ENCODE results near the gene LDLRAD1. TPM values are rescaled to one million over a fixed set of nuclear protein-coding genes. Genes with fewer than 3 reads are reported as not detected.

Gene LDLRAD1
- total RNA-seq, 2 experiments from 2014 or later = not detected

Small RNA genes lying within 50 kb of the gene (microRNA-seq; reads per million reads assigned to microRNA genes)
- 4.5 reads per million, percentile 20 among the genes with 10 or more reads in this experiment for gene MIR4781 (ENCODE audit: borderline microRNAs expressed, borderline replicate concordance)

Other genes starting within 250 kb of the LDLRAD1 start
- 10 to 100 TPM; 39.6 to 43.9 TPM for gene NDC1, start 179.9 kb downstream of the LDLRAD1 start, total RNA-seq
- 10 to 100 TPM; 13.2 to 15.6 TPM for gene YIPF1, start 128.4 kb downstream of the LDLRAD1 start, total RNA-seq
- not detected for gene DIO1, start 124.0 kb downstream of the LDLRAD1 start, total RNA-seq
- gene IFT25, start 72.5 kb downstream of the LDLRAD1 start, total RNA-seq = 10 to 100 TPM; 60.5 to 63.5 TPM
- 10 to 100 TPM; 26.7 to 29.6 TPM for gene LRRC42, start 71.8 kb downstream of the LDLRAD1 start, total RNA-seq
- gene TMEM59, start 35.0 kb upstream of the LDLRAD1 start, total RNA-seq = 100 to 1,000 TPM in 1 of 2 experiments, 10 to 100 TPM in 1; 93.4 to 109 TPM
- 10 to 100 TPM; 11.1 to 11.2 TPM for gene TCEANC2, start 35.4 kb upstream of the LDLRAD1 start, total RNA-seq
- gene CDCP2, start 134.8 kb upstream of the LDLRAD1 start, total RNA-seq = under 1 TPM in 1 of 2 experiments, not detected in 1; 0.18 TPM
- gene CYB5RL, start 181.8 kb upstream of the LDLRAD1 start, total RNA-seq = 10 to 100 TPM; 11.4 to 12.6 TPM
- gene MRPL37, start 182.0 kb upstream of the LDLRAD1 start, total RNA-seq = 100 to 1,000 TPM; 194 to 198 TPM